HepG2 (cell line): ENCODE results near the gene CCDC116. TPM values are rescaled to one million over a fixed set of nuclear protein-coding genes. Genes with fewer than 3 reads are reported as not detected.

Experiments used
- ATF7 ChIP-seq, 2 experiments: fragments of 450-650 bp in 1 of 2; sonication (generic) in 1 of 2; formaldehyde crosslinking in 1 of 2; IDR thresholded peaks; 2 replicates each; pipeline versions ENCODE4 v1.4.0 to v1.6.1; 2016 to 2020; ENCODE audit warnings: antibody characterized with exemption in 1 of 2, mild to moderate bottlenecking in 1 of 2, missing genetic modification reagents in 1 of 2
- ETV6 ChIP-seq: sonication (generic); formaldehyde crosslinking; conservative IDR thresholded peaks from 2 replicates; pipeline ENCODE4 v1.4.0; 2020; ENCODE audit warnings: missing genetic modification reagents
- GTF2F1 ChIP-seq: fragments of 150-350 bp; IDR thresholded peaks from 2 replicates; pipeline ENCODE4 v1.6.1; 2014; ENCODE audit warnings: low read length
- HDAC1 ChIP-seq: sonication (generic); formaldehyde crosslinking; IDR thresholded peaks from 2 replicates; pipeline ENCODE4 v1.5.1; 2020; ENCODE audit warnings: mild to moderate bottlenecking, missing genetic modification reagents
- KLF9 ChIP-seq: IDR thresholded peaks from 2 replicates; pipeline ENCODE4 v1.6.1; 2016; ENCODE audit warnings: low read depth
- NFATC3 ChIP-seq: sonication (generic); formaldehyde crosslinking; IDR thresholded peaks from 2 replicates; pipeline ENCODE4 v1.5.1; 2020; ENCODE audit warnings: mild to moderate bottlenecking, missing genetic modification reagents
- RAD21 ChIP-seq: fragments of 450-650 bp; formaldehyde crosslinking; IDR thresholded peaks from 2 replicates; pipeline ENCODE4 v1.5.0; 2020; ENCODE audit warnings: mild to moderate bottlenecking
- SIX1 ChIP-seq: sonication (generic); formaldehyde crosslinking; IDR thresholded peaks from 2 replicates; pipeline ENCODE4 v1.4.0; 2020; ENCODE audit warnings: missing genetic modification reagents, borderline replicate concordance
- SOX5 ChIP-seq: IDR thresholded peaks from 2 replicates; pipeline ENCODE4 v1.6.1; 2016; ENCODE audit warnings: borderline replicate concordance
- SRSF4 ChIP-seq: fragments of 200-400 bp; formaldehyde crosslinking; IDR thresholded peaks from one replicate; pipeline ENCODE4 v1.6.1; 2018; ENCODE audit warnings: mild to moderate bottlenecking, low read depth, low read length, moderate library complexity; ENCODE audit not compliant: poor library complexity, severe bottlenecking
- ZBTB7A ChIP-seq: sonication (generic); formaldehyde crosslinking; IDR thresholded peaks from 2 replicates; pipeline ENCODE4 v1.8.0; 2022; ENCODE audit warnings: mild to moderate bottlenecking, missing genetic modification reagents
- polyA plus RNA-seq, 8 experiments: library from polyadenylated mRNA; depleted of rRNA in 3 of 8; stranded (reverse) in 7 of 8; unstranded in 1 of 8; fragments of >200 nt; fragmentation: Illumina TruSeq in 4 of 8; extraction: Trizol in 4 of 8; gene quantifications; 2 replicates each; pipeline versions ENCODE4 v1.2.1 to v1.2.3, GENCODE V29; 2011 to 2016; ENCODE audit warnings: low read depth in 4 of 8, missing spikeins in 1 of 8, mixed read lengths in 1 of 8; ENCODE audit not compliant: insufficient read depth in 1 of 8
- total RNA-seq, 5 experiments: library from RNA; depleted of rRNA; stranded (reverse); fragments of >200 nt; fragmentation: Illumina TruSeq; extraction: Trizol; gene quantifications; 2 replicates each; pipeline ENCODE4 v1.2.3, GENCODE V29; 2016; ENCODE audit warnings: low read depth in 1 of 5
- TF ChIP-seq, protein P1 (sequence below): sonication (generic); formaldehyde crosslinking; IDR thresholded peaks from 2 replicates; pipeline ENCODE4 v1.4.0; 2020; ENCODE audit warnings: missing genetic modification reagents
- TF ChIP-seq, protein P2 (sequence below), 2 experiments: sonication (generic) in 1 of 2; formaldehyde crosslinking in 1 of 2; IDR thresholded peaks; 2 replicates each; pipeline versions ENCODE4 v1.4.0 to v1.6.1; 2016 to 2020; ENCODE audit warnings: borderline replicate concordance in 1 of 2, low read depth in 1 of 2, mild to moderate bottlenecking in 1 of 2, missing genetic modification reagents in 1 of 2
- TF ChIP-seq, protein P3 (sequence below): sonication (generic); formaldehyde crosslinking; IDR thresholded peaks from 2 replicates; pipeline ENCODE4 v1.4.0; 2020; ENCODE audit warnings: missing genetic modification reagents
- TF ChIP-seq, protein P4 (sequence below): sonication (generic); formaldehyde crosslinking; IDR thresholded peaks from 2 replicates; pipeline ENCODE4 v1.8.1; 2023; ENCODE audit warnings: mild to moderate bottlenecking, missing genetic modification reagents, borderline replicate concordance

Gene CCDC116
- total and polyA plus RNA-seq, 2 of the 13 experiments (the other 11 are each of a cell fraction or from before 2014, with no cell fraction given) = 0.15 to 0.33 TPM

DNA sequence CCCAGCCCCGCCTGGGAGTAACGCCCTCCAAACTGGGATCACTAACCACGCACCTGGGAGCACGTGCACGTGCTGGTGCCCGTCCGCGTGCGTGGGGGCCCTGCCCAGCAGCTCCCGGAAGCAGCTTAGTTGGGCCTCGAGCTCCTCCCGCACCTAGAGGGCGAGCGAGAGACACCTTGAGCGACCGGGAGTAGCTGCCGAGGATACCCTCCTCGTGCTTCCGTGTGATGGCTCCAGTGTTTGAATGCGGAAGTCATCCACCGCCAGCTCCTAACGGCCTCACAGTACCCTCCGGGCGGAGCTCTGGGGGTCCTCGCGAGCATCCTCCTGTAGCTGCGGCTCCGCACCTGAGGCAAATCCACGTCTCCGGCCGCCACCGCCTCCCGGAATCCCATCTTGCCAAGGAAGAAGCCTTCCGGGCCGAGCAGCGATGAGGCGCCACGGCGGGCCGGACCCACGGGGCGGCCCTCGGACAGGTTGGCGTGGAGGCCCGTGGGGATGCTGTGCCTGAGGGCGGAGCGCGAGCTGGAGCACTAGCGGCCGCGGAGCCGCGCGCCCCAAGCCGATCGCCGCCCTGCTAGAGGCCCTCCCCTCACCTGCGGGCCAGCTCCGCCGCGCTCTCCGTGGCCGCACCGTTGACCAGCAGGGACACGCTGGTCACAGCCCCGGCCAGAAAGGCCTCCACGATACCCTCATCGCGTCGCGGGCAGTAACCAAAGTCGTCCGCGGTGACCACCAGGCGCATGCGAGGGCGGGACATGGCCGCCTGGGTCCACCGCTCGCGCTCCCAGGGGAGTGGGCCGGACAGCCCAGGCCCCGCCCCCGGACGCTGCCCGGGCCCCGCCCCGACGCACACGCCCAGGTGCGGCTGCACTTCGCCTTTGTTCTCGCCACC lies 3.1 kb upstream of the CCDC116 start, which contains the start of gene YDJC (continued):
- TF ChIP-seq, protein P1, sequence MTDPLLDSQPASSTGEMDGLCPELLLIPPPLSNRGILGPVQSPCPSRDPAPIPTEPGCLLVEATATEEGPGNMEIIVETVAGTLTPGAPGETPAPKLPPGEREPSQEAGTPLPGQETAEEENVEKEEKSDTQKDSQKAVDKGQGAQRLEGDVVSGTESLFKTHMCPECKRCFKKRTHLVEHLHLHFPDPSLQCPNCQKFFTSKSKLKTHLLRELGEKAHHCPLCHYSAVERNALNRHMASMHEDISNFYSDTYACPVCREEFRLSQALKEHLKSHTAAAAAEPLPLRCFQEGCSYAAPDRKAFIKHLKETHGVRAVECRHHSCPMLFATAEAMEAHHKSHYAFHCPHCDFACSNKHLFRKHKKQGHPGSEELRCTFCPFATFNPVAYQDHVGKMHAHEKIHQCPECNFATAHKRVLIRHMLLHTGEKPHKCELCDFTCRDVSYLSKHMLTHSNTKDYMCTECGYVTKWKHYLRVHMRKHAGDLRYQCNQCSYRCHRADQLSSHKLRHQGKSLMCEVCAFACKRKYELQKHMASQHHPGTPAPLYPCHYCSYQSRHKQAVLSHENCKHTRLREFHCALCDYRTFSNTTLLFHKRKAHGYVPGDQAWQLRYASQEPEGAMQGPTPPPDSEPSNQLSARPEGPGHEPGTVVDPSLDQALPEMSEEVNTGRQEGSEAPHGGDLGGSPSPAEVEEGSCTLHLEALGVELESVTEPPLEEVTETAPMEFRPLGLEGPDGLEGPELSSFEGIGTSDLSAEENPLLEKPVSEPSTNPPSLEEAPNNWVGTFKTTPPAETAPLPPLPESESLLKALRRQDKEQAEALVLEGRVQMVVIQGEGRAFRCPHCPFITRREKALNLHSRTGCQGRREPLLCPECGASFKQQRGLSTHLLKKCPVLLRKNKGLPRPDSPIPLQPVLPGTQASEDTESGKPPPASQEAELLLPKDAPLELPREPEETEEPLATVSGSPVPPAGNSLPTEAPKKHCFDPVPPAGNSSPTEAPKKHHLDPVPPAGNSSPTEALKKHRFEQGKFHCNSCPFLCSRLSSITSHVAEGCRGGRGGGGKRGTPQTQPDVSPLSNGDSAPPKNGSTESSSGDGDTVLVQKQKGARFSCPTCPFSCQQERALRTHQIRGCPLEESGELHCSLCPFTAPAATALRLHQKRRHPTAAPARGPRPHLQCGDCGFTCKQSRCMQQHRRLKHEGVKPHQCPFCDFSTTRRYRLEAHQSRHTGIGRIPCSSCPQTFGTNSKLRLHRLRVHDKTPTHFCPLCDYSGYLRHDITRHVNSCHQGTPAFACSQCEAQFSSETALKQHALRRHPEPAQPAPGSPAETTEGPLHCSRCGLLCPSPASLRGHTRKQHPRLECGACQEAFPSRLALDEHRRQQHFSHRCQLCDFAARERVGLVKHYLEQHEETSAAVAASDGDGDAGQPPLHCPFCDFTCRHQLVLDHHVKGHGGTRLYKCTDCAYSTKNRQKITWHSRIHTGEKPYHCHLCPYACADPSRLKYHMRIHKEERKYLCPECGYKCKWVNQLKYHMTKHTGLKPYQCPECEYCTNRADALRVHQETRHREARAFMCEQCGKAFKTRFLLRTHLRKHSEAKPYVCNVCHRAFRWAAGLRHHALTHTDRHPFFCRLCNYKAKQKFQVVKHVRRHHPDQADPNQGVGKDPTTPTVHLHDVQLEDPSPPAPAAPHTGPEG (CRISPR knock-in tag) = peak; percentile 87; the same call in 1 of the 2 replicates
- TF ChIP-seq ZBTB7A (CRISPR knock-in tag) (0 out of 2 replicates have a peak, but pooled peaks have one; percentile 76), KLF9 (CRISPR knock-in tag) (0 out of 2 replicates have a peak, but pooled peaks have one; percentile 62), SRSF4 (no peak), ETV6 (CRISPR knock-in tag) (peak; percentile 90; the same call in 1 of the 2 replicates), SIX1 (CRISPR knock-in tag) (0 out of 2 replicates have a peak, but pooled peaks have one; percentile 24), RAD21 (CRISPR knock-in tag) (peak; percentile 16; the same call in 1 of the 2 replicates), HDAC1 (CRISPR knock-in tag) (peak; percentile 80), GTF2F1 (no peak), ATF7 (IDR thresholded peaks at IDR 0.05) (no peak), ATF7 (CRISPR knock-in tag; IDR thresholded peaks at IDR 0.05) (no peak), SOX5 (CRISPR knock-in tag) (peak; percentile 67), NFATC3 (CRISPR knock-in tag) (peak; percentile 97; the same call in 1 of the 2 replicates)
- TF ChIP-seq, protein P2, sequence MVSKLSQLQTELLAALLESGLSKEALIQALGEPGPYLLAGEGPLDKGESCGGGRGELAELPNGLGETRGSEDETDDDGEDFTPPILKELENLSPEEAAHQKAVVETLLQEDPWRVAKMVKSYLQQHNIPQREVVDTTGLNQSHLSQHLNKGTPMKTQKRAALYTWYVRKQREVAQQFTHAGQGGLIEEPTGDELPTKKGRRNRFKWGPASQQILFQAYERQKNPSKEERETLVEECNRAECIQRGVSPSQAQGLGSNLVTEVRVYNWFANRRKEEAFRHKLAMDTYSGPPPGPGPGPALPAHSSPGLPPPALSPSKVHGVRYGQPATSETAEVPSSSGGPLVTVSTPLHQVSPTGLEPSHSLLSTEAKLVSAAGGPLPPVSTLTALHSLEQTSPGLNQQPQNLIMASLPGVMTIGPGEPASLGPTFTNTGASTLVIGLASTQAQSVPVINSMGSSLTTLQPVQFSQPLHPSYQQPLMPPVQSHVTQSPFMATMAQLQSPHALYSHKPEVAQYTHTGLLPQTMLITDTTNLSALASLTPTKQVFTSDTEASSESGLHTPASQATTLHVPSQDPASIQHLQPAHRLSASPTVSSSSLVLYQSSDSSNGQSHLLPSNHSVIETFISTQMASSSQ (IDR thresholded peaks at IDR 0.05; ENCODE audit: low read depth) = 0 out of 2 replicates have a peak, but pooled peaks have one; percentile 27
- TF ChIP-seq, protein P2 (CRISPR knock-in tag; IDR thresholded peaks at IDR 0.05; ENCODE audit: borderline replicate concordance) = peak; percentile 79
- TF ChIP-seq, protein P3, sequence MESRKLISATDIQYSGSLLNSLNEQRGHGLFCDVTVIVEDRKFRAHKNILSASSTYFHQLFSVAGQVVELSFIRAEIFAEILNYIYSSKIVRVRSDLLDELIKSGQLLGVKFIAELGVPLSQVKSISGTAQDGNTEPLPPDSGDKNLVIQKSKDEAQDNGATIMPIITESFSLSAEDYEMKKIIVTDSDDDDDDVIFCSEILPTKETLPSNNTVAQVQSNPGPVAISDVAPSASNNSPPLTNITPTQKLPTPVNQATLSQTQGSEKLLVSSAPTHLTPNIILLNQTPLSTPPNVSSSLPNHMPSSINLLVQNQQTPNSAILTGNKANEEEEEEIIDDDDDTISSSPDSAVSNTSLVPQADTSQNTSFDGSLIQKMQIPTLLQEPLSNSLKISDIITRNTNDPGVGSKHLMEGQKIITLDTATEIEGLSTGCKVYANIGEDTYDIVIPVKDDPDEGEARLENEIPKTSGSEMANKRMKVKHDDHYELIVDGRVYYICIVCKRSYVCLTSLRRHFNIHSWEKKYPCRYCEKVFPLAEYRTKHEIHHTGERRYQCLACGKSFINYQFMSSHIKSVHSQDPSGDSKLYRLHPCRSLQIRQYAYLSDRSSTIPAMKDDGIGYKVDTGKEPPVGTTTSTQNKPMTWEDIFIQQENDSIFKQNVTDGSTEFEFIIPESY (CRISPR knock-in tag) = peak; percentile 87
- TF ChIP-seq, protein P4, sequence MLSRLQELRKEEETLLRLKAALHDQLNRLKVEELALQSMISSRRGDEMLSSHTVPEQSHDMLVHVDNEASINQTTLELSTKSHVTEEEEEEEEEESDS (CRISPR knock-in tag) = peak; percentile 46; the same call in 1 of the 2 replicates
